Activated CD8-positive, alpha-beta memory T cell treated with anti-CD3 and anti-CD28 coated beads for 36 hours (primary cell): ENCODE results near the gene HDAC9. TPM values are rescaled to one million over a fixed set of nuclear protein-coding genes. Genes with fewer than 3 reads are reported as not detected.

Source experiments
- CTCF ChIA-PET: fragments of 350-600 bp; sonication (Branson Sonifier 250); formaldehyde crosslinking; loops from one replicate; lab custom pipeline; 2021; ENCODE audit warnings: antibody characterized with exemption; lab: Charles Lee
- POLR2A ChIA-PET: fragments of 350-600 bp; sonication (Branson Sonifier 250); formaldehyde crosslinking; loops from one replicate; lab custom pipeline; 2021; ENCODE audit warnings: antibody characterized with exemption; lab: Charles Lee
- total RNA-seq, 2 experiments: library from RNA; stranded (reverse); gene quantifications; one replicate each; pipeline ENCODE4 v1.2.3, GENCODE V29; 2021

Gene HDAC9
- total RNA-seq, 2 experiments from 2014 or later = 2.5 to 3.2 TPM

- ChIA-PET POLR2A (no interaction called here), CTCF (no interaction called here)
Observed at GRCh38 chr7:18574676-18575075, 79.1 kb downstream of the HDAC9 start.

- ChIA-PET POLR2A (no interaction called here), CTCF (no interaction called here)
Observed at GRCh38 chr7:18575622-18576572, 80.3 kb downstream of the HDAC9 start.

GRCh38 chr7:18577096-18577771 lies 81.7 kb downstream of the HDAC9 start:
- CTCF ChIA-PET = no interaction called here
- POLR2A ChIA-PET = no interaction called here

DNA sequence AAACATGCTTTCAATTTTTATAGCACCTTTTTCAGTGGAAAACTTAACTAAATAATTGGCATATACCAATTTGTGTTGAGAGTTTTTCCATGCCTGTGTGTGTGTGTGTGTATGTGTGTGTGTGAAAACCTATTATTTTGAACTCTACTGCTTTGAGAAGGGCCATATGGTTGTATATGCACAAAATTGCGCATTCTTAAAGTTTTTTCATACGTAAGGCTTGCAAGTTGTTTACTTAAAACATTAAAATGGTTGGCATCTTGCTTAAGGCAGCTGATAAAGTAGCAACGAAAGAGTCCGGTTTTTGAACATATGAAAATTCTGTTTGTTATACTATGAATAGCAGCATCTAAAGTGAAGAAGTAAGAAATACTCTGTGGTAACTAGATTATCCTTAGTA lies 84.1 kb downstream of the HDAC9 start:
- ChIA-PET POLR2A (no interaction called here), CTCF (no interaction called here)

DNA sequence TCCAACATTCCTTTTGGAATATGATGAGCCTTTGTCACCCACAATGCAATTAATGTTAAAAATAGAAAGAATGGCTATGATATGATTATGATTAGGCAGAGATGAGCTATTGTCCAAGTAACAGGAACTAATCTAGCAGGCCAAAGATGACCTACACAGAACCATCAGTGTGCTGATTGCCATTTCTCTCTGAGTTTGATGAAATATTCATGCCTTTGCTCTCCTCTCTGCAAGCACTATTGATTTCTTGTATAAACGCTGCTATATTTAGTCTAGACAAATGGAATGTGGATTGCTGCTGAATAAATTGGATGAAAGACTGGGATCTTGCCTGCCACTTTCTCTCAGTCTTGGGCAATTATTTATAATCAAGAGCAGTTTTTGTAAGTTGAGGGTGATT lies 85.4 kb downstream of the HDAC9 start:
- POLR2A ChIA-PET = no interaction called here
- CTCF ChIA-PET = no interaction called here

- ChIA-PET POLR2A (no interaction called here), CTCF (interaction anchor here (0.9 kb wide), 1 partner anchor 231 kb away, joined by 4 read pairs; no protein-coding TSS in a partner anchor)
Observed at GRCh38 chr7:18583305-18583704, 87.8 kb downstream of the HDAC9 start.

- CTCF ChIA-PET = interaction anchor here (0.6 kb wide), 1 partner anchor 234 kb away, joined by 3 read pairs; no protein-coding TSS in a partner anchor
- POLR2A ChIA-PET = no interaction called here
Observed at GRCh38 chr7:18590241-18590640, 94.7 kb downstream of the HDAC9 start.

- POLR2A ChIA-PET = no interaction called here
- CTCF ChIA-PET = interaction anchor here (0.6 to 0.7 kb wide), 2 partner anchors 75 to 234 kb away, joined by 3 read pairs; no protein-coding TSS in a partner anchor
Observed at GRCh38 chr7:18590744-18591340, 95.3 kb downstream of the HDAC9 start.

- CTCF ChIA-PET = no interaction called here
Observed at GRCh38 chr7:18593602-18594279, 98.2 kb downstream of the HDAC9 start.

GRCh38 chr7:18597754-18598153 lies 102.2 kb downstream of the HDAC9 start:
- ChIA-PET POLR2A (no interaction called here), CTCF (no interaction called here)

More at GRCh38 chr7:18593602-18594279, 98.2 kb downstream of the HDAC9 start:
- POLR2A ChIA-PET = no interaction called here

- CTCF ChIA-PET = no interaction called here
- POLR2A ChIA-PET = no interaction called here
Observed at GRCh38 chr7:18607025-18607424, 111.5 kb downstream of the HDAC9 start.

GRCh38 chr7:18610331-18610948 lies 114.9 kb downstream of the HDAC9 start:
- ChIA-PET POLR2A (no interaction called here), CTCF (no interaction called here)

DNA sequence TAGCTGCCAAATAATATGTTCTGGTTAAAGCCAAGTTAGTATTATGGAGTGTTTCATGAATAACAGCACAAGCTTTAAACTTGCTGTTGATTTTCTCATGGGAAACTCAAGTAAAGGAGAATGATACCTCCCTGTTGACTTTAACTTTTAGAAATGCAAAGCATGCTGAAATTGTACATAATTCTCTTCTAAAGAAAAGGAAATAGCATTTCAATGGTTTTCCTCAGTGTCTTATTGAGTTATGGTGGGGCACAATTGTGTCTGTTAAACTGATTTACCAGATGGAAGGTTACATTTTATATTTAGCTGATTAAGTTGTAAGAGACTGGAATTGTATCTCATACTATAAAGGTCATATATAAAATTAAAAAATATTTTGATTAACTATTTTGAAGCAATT lies 119.3 kb downstream of the HDAC9 start:
- ChIA-PET CTCF (no interaction called here), POLR2A (no interaction called here)

DNA sequence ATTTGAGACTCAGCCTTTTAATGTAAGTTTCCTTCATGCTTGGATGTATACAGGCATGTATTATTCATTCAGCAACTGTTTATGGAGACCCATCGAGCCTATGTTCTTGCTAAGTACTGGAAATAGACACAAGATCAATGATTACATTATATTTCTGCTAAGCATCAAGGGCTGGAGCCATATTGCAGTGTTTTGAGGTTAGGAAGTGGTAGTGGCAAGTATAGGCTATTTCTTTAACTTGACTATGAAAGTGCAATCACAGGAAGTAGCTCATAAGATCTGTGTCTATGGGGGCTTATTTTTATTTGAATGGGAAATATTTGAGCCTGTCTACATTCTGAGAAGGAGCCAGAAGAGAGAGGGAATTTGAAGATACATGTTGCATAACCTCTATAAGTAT lies 123.8 kb downstream of the HDAC9 start:
- ChIA-PET POLR2A (no interaction called here), CTCF (no interaction called here)

DNA sequence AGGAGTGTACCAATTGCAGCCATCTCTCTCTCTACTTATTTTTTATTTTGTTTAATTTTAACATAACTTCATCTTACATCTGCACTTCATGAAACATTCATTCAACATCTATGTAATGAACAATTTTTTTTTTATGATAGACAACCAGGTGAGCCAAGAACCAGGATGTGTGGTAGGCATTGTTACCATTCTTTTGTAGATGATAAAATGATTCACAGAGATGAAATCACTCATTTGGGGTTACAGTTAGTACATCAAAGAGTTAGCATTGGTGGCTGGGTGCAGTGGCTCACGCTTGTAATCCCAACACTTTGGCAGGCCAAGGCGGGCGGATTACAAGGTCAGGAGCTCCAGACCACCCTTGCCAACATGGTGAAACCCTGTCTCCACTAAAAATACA lies 127.8 kb downstream of the HDAC9 start:
- ChIA-PET CTCF (no interaction called here), POLR2A (no interaction called here)

- ChIA-PET CTCF (no interaction called here), POLR2A (no interaction called here)
Observed at GRCh38 chr7:18624459-18624858, 128.9 kb downstream of the HDAC9 start.

GRCh38 chr7:18626086-18626485 lies 130.5 kb downstream of the HDAC9 start:
- ChIA-PET POLR2A (no interaction called here), CTCF (no interaction called here)

GRCh38 chr7:18626717-18627116 lies 131.2 kb downstream of the HDAC9 start:
- ChIA-PET CTCF (no interaction called here), POLR2A (no interaction called here)

GRCh38 chr7:18637516-18637915 lies 142.0 kb downstream of the HDAC9 start:
- ChIA-PET CTCF (no interaction called here), POLR2A (no interaction called here)
